ENCODE results near the gene BHLHE23.

The BHLHE23 gene

GRCh38 chr20:62969179-62969760 lies 37.5 kb downstream of the BHLHE23 start:
- Histone ChIP-seq H3K14ac (ENCODE audit: low read length) (no peak overlapping the region), H2BK120ac (ENCODE audit: insufficient read depth, low read length, poor library complexity) (no peak overlapping the region), H3K18ac (ENCODE audit: low read length) (no peak overlapping the region), H4K12ac (ENCODE audit: low read depth, low read length) (no peak overlapping the region), H2BK12ac (ENCODE audit: low read length) (no peak overlapping the region), H4K8ac (ENCODE audit: low read depth, low read length) (no peak overlapping the region), H3K79me2 (ENCODE audit: control insufficient read depth, insufficient read depth, low read length, poor library complexity) (no peaks in the 10 kb centered on the region), H4K91ac (ENCODE audit: low read depth, low read length) (no peak overlapping the region), H2AK5ac (ENCODE audit: low read length) (no peak overlapping the region), H3K36me3 (ENCODE audit: control insufficient read depth in 1 of 2, insufficient read depth in 2 of 2, low read length in 2 of 2) (no peaks in the 10 kb centered on the region), H3K27ac (ENCODE audit: low read depth, low read length) (no peak overlapping the region), H3K9me3 (ENCODE audit: insufficient read depth, low read depth, low read length) (peaks cover 5% of the 10 kb centered on the region), H3K4me1 (ENCODE audit: control insufficient read depth in 1 of 2, insufficient read depth in 2 of 2, low read length in 2 of 2) (peaks cover 10 to 11% of the 10 kb centered on the region in 2 experiments), H2BK5ac (ENCODE audit: low read depth, low read length, poor library complexity) (no peak overlapping the region), H3K4ac (ENCODE audit: low read depth, low read length) (no peak overlapping the region), H3K79me1 (ENCODE audit: low read length) (no peaks in the 10 kb centered on the region), H2AFZ (ENCODE audit: insufficient read depth, low read length, poor library complexity) (no peak overlapping the region), H3K23ac (ENCODE audit: low read length) (no peak overlapping the region), H3K4me2 (ENCODE audit: low read length) (no peak overlapping the region), H3K9ac (ENCODE audit: low read length) (no peak overlapping the region), H3K4me3 (ENCODE audit: low read depth, low read length) (no peak overlapping the region), H3K27me3 (ENCODE audit: insufficient read depth, low read length) (peaks cover 16% of the 10 kb centered on the region)
- WGBS (ENCODE audit: extremely low coverage, insufficient coverage, insufficient read length): no CpG with 5 or more reads among the region's 16 CpGs
- DNase-seq: no peak

- no peaks in the 10 kb centered on the region for H3K36me3 ChIP-seq (ENCODE audit: control insufficient read depth in 1 of 2, insufficient read depth in 2 of 2, low read length in 2 of 2)
- H4K8ac ChIP-seq (ENCODE audit: low read depth, low read length): no peak overlapping the region
- H2BK5ac ChIP-seq (ENCODE audit: low read depth, low read length, poor library complexity): no peak overlapping the region
- no peak overlapping the region for H3K4ac ChIP-seq (ENCODE audit: low read depth, low read length)
- H3K4me1 ChIP-seq (ENCODE audit: control insufficient read depth in 1 of 2, insufficient read depth in 2 of 2, low read length in 2 of 2): peaks cover 10 to 11% of the 10 kb centered on the region in 2 experiments
- peaks cover 11% of the 10 kb centered on the region for H3K27me3 ChIP-seq (ENCODE audit: insufficient read depth, low read length)
- no peak overlapping the region for H2BK120ac ChIP-seq (ENCODE audit: insufficient read depth, low read length, poor library complexity)
- no peak for DNase-seq
- no peak overlapping the region for H2AK5ac ChIP-seq (ENCODE audit: low read length)
- H4K12ac ChIP-seq (ENCODE audit: low read depth, low read length): no peak overlapping the region
- H2BK12ac ChIP-seq (ENCODE audit: low read length): no peak overlapping the region
- no peak overlapping the region for H3K18ac ChIP-seq (ENCODE audit: low read length)
- no peak overlapping the region for H2AFZ ChIP-seq (ENCODE audit: insufficient read depth, low read length, poor library complexity)
- H3K27ac ChIP-seq (ENCODE audit: low read depth, low read length): no peak overlapping the region
- H3K4me3 ChIP-seq (ENCODE audit: low read depth, low read length): no peak overlapping the region
- peaks cover 6% of the 10 kb centered on the region for H3K9me3 ChIP-seq (ENCODE audit: insufficient read depth, low read depth, low read length)
- H3K79me1 ChIP-seq (ENCODE audit: low read length): no peaks in the 10 kb centered on the region
- no CpG with 5 or more reads among the region's 21 CpGs for WGBS (ENCODE audit: extremely low coverage, insufficient coverage, insufficient read length)
- H3K14ac ChIP-seq (ENCODE audit: low read length): no peak overlapping the region
- H3K9ac ChIP-seq (ENCODE audit: low read length): no peak overlapping the region
- H3K79me2 ChIP-seq (ENCODE audit: control insufficient read depth, insufficient read depth, low read length, poor library complexity): no peaks in the 10 kb centered on the region
- no peak overlapping the region for H3K23ac ChIP-seq (ENCODE audit: low read length)
- H3K4me2 ChIP-seq (ENCODE audit: low read length): no peak overlapping the region
- H4K91ac ChIP-seq (ENCODE audit: low read depth, low read length): no peak overlapping the region
These were observed 38.2 kb downstream of the BHLHE23 start for GRCh38 chr20:62968378-62969178.

GRCh38 chr20:62967628-62968351 lies 39.0 kb downstream of the BHLHE23 start:
- Histone ChIP-seq H3K79me2 (ENCODE audit: control insufficient read depth, insufficient read depth, low read length, poor library complexity) (no peaks in the 10 kb centered on the region), H2AFZ (ENCODE audit: insufficient read depth, low read length, poor library complexity) (no peak overlapping the region), H3K4me2 (ENCODE audit: low read length) (no peak overlapping the region), H3K23ac (ENCODE audit: low read length) (no peak overlapping the region), H4K12ac (ENCODE audit: low read depth, low read length) (no peak overlapping the region), H2BK5ac (ENCODE audit: low read depth, low read length, poor library complexity) (no peak overlapping the region), H3K27me3 (ENCODE audit: insufficient read depth, low read length) (peaks cover 3% of the 10 kb centered on the region), H3K36me3 (ENCODE audit: control insufficient read depth in 1 of 2, insufficient read depth in 2 of 2, low read length in 2 of 2) (no peaks in the 10 kb centered on the region), H2BK120ac (ENCODE audit: insufficient read depth, low read length, poor library complexity) (no peak overlapping the region), H3K9ac (ENCODE audit: low read length) (no peak overlapping the region), H4K8ac (ENCODE audit: low read depth, low read length) (no peak overlapping the region), H3K4ac (ENCODE audit: low read depth, low read length) (no peak overlapping the region), H3K9me3 (ENCODE audit: insufficient read depth, low read depth, low read length) (peaks cover 6% of the 10 kb centered on the region), H4K91ac (ENCODE audit: low read depth, low read length) (no peak overlapping the region), H2BK12ac (ENCODE audit: low read length) (no peak overlapping the region), H3K27ac (ENCODE audit: low read depth, low read length) (no peak overlapping the region), H3K4me3 (ENCODE audit: low read depth, low read length) (no peak overlapping the region), H3K79me1 (ENCODE audit: low read length) (no peaks in the 10 kb centered on the region), H2AK5ac (ENCODE audit: low read length) (no peak overlapping the region), H3K4me1 (ENCODE audit: control insufficient read depth in 1 of 2, insufficient read depth in 2 of 2, low read length in 2 of 2) (peaks cover 7 to 10% of the 10 kb centered on the region in 2 experiments), H3K14ac (ENCODE audit: low read length) (no peak overlapping the region), H3K18ac (ENCODE audit: low read length) (no peak overlapping the region)
- no peak for DNase-seq
- WGBS (ENCODE audit: extremely low coverage, insufficient coverage, insufficient read length): no CpG with 5 or more reads among the region's 27 CpGs

GRCh38 chr20:62967149-62967501 lies 39.6 kb downstream of the BHLHE23 start:
- H2BK12ac ChIP-seq (ENCODE audit: low read length): no peak overlapping the region
- no peak overlapping the region for H3K23ac ChIP-seq (ENCODE audit: low read length)
- H3K27me3 ChIP-seq (ENCODE audit: insufficient read depth, low read length): no peaks in the 10 kb centered on the region
- no peak overlapping the region for H4K8ac ChIP-seq (ENCODE audit: low read depth, low read length)
- H4K12ac ChIP-seq (ENCODE audit: low read depth, low read length): no peak overlapping the region
- H3K18ac ChIP-seq (ENCODE audit: low read length): no peak overlapping the region
- H3K4me1 ChIP-seq (ENCODE audit: control insufficient read depth in 1 of 2, insufficient read depth in 2 of 2, low read length in 2 of 2): peaks cover 5 to 6% of the 10 kb centered on the region in 2 experiments
- peaks cover 6% of the 10 kb centered on the region for H3K9me3 ChIP-seq (ENCODE audit: insufficient read depth, low read depth, low read length)
- H2BK5ac ChIP-seq (ENCODE audit: low read depth, low read length, poor library complexity): no peak overlapping the region
- no peaks in the 10 kb centered on the region for H3K36me3 ChIP-seq (ENCODE audit: control insufficient read depth in 1 of 2, insufficient read depth in 2 of 2, low read length in 2 of 2)
- H2BK120ac ChIP-seq (ENCODE audit: insufficient read depth, low read length, poor library complexity): no peak overlapping the region
- H3K4me3 ChIP-seq (ENCODE audit: low read depth, low read length): no peak overlapping the region
- H2AK5ac ChIP-seq (ENCODE audit: low read length): no peak overlapping the region
- no peak overlapping the region for H3K14ac ChIP-seq (ENCODE audit: low read length)
- no peak for DNase-seq
- no peaks in the 10 kb centered on the region for H3K79me2 ChIP-seq (ENCODE audit: control insufficient read depth, insufficient read depth, low read length, poor library complexity)
- H4K91ac ChIP-seq (ENCODE audit: low read depth, low read length): no peak overlapping the region
- H3K79me1 ChIP-seq (ENCODE audit: low read length): no peaks in the 10 kb centered on the region
- no CpG with 5 or more reads among the region's 6 CpGs for WGBS (ENCODE audit: extremely low coverage, insufficient coverage, insufficient read length)
- no peak overlapping the region for H3K4ac ChIP-seq (ENCODE audit: low read depth, low read length)
- no peak overlapping the region for H2AFZ ChIP-seq (ENCODE audit: insufficient read depth, low read length, poor library complexity)
- no peak overlapping the region for H3K27ac ChIP-seq (ENCODE audit: low read depth, low read length)
- no peak overlapping the region for H3K4me2 ChIP-seq (ENCODE audit: low read length)
- H3K9ac ChIP-seq (ENCODE audit: low read length): no peak overlapping the region
